Measurements from ENCODE around the gene TEX2. TPM values are rescaled to one million over a fixed set of nuclear protein-coding genes. Genes with fewer than 3 reads are reported as not detected.

Gene TEX2
- total and polyA plus RNA-seq, 2 experiments from 2014 or later = 7.5 to 17.7 TPM

- Histone ChIP-seq H2AFZ (no peak overlapping the region), H4K20me1 (replicated peaks; ENCODE audit: insufficient read depth) (no peaks in the 10 kb centered on the region), H3K4me2 (no peak overlapping the region), H3K36me3 (ENCODE audit: insufficient read depth) (no peaks in the 10 kb centered on the region), H3K4me1 (ENCODE audit: insufficient read depth) (peaks cover 11% of the 10 kb centered on the region), H3K4me3 (no peak overlapping the region), H3K27me3 (ENCODE audit: insufficient read depth) (no peaks in the 10 kb centered on the region), H3F3A (replicated peaks; ENCODE audit: low read depth) (peaks cover 24% of the 10 kb centered on the region; the same call in 1 of the 2 replicates), H3K27ac (ENCODE audit: low read depth) (no peak overlapping the region), H3K9me2 (ENCODE audit: insufficient read depth) (no peaks in the 10 kb centered on the region), H3K79me2 (replicated peaks; ENCODE audit: insufficient read depth) (no peaks in the 10 kb centered on the region)
- H3K4me3 Mint-ChIP-seq = no peak overlapping the region
- DNase-seq (ENCODE audit: low spot score) (no peak), ATAC-seq (no peak)
- peaks cover 28% of the 10 kb centered on the region for H3K4me1 Mint-ChIP-seq
- peaks cover 7% of the 10 kb centered on the region for H3K27me3 Mint-ChIP-seq (ENCODE audit: insufficient read depth, low read depth, poor library complexity)
- H3K9me3 Mint-ChIP-seq = no peaks in the 10 kb centered on the region; the same call in 2 of the 3 replicates
- H3K36me3 Mint-ChIP-seq (ENCODE audit: low read depth) = peaks cover 29% of the 10 kb centered on the region
- H3K27ac Mint-ChIP-seq = no peak overlapping the region
- TF ChIP-seq EZH2phosphoT487 (IDR thresholded peaks at IDR 0.05; ENCODE audit: unreplicated experiment) (no peak), STAT1 (IDR thresholded peaks at IDR 0.05; ENCODE audit: unreplicated experiment) (no peak), ZNF331 (CRISPR knock-in tag; IDR thresholded peaks at IDR 0.05; ENCODE audit: low read depth) (no peak), JUNB (IDR thresholded peaks at IDR 0.05; ENCODE audit: unreplicated experiment) (no peak), ETS1 (IDR thresholded peaks at IDR 0.05) (no peak), NANOG (IDR thresholded peaks at IDR 0.05; ENCODE audit: borderline replicate concordance) (no peak), ZNF462 (CRISPR knock-in tag; IDR thresholded peaks at IDR 0.05) (no peak), ZNF114 (CRISPR knock-in tag; IDR thresholded peaks at IDR 0.05) (no peak), CTCF (conservative IDR thresholded peaks at IDR 0.05; ENCODE audit: low read depth in 2 of 2) (no peak), CREB1 (CRISPR knock-in tag; IDR thresholded peaks at IDR 0.05; ENCODE audit: low read depth) (no peak), POLR2AphosphoS5 (IDR thresholded peaks at IDR 0.05; ENCODE audit: low read depth) (no peak), EZH2 (IDR thresholded peaks at IDR 0.05; ENCODE audit: low read depth, unreplicated experiment) (no peak), REST (IDR thresholded peaks at IDR 0.05; ENCODE audit: unreplicated experiment) (no peak)
Measured at GRCh38 chr17:64149196-64149595, 113.9 kb downstream of the TEX2 start.
